Activated CD8-positive, alpha-beta memory T cell treated with anti-CD3 and anti-CD28 coated beads, Interleukin-2, amount 50 U/mL, for 1 hour (primary cell): ENCODE results near the gene CNGA2.
"Not testable (repeated sequence)": the region's sequence is repeated elsewhere in the genome, so short reads cannot be mapped to it uniquely, and the experiment has no call there.

ENCODE experiments used
- DNase-seq: peaks from one replicate; pipeline ENCODE4 v3.0.0-alpha.2; 2020; ENCODE audit errors: extremely low read depth

Gene CNGA2

DNA sequence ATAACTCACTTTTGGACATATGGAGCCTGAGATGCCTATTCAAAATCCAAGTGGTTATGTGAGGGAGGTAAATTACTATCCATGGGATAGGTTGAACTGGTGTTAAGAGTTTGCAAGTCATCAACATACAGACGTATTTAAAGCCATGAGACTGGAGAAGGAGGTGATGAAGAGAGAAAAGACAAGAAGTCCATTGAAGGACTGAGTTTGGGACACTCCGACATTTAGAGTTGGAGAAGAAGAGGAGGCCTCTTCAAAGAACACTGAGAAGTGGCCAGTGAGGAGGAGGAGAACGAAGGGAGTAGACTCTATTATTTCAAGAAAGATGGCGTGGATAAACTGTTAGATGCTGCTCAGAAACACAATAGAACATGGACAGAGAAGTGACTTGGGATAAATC, at the start of gene CNGA2:
CNGA2 (plus strand) TSS at position 301 of the 400 bp plus-strand sequence. CDS start 3,738 bp downstream, outside the sequence.
- DNase-seq: no peak

DNA sequence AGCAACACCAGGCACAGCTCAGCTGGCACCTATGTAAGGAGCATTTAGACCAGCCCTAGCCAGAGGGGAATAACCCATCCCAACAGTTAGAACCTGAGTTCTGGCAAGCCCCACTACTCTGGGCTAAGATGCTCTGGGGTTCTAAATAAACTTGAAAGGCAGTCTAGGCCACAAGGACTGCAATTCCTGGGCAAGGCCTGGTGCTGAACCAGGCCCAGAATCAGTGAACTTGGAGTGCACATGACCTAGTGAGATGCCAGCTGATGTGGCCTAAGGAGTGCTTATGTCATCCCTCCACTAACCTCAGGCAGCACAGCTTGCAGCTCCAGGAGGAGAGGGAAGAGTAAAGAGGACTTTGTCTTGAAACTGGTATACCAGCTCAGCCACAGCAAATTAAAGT, 46.9 kb upstream of the CNGA2 start:
- DNase-seq: no peak

DNA sequence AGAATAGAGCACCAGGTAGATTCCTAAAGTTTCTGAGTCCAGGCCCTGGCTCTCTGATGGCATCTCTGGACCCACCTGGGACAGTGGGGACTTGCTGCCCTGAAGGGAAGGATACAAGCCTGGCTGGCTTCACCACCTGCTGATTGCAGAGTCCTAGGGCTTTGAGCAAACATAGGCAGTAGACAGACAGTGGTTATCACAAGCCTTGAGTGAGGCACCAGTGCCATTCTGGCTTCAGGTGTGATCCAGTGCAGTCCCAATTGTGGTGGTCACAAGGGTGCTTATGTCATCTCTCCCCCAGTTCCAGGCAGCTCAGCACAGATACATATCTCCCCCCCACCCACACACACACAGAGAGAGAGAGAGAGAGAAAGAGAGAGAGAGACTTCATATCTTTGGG, 45.9 kb upstream of the CNGA2 start:
- DNase-seq: no peak

DNA sequence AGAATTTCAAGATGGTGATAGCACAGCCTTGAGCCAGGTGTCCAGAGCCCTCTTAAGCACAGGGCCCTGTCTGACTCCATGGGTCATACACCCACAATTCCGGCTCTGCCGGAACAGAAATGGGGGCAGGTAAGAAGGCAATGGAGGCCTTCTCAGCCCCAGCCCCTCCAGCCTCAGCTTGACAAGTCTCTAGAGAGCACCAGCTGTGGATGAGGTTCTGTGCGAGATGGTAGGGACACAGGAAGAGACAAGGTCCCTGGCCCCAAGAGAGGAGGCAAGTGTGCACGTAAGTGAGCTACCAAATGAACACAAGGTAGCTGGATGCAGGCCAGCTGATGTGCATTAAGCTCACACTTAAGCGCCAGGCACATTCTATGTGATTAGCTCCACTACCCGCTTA, 41.7 kb upstream of the CNGA2 start:
- no peak for DNase-seq

DNA sequence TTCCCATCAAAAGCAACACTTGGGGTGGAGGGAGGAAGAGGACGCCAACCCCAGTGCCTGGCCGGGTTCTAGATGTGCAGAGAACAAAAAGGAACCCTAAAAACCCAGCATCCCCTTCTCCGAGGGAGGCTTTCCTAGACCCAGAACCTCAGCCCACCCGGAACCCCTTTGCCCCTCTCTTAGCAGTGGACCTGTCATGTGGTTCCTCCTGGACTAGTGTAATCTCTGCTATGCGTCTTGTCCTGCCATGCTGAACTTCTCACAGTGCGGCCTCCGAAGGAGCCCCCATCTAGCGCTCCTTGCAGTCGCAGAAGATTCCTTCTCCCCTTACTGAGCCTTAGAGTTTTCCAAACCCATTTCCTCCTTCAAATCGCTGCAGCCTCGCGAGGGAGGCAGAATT, 40.4 kb upstream of the CNGA2 start:
- no peak for DNase-seq

DNA sequence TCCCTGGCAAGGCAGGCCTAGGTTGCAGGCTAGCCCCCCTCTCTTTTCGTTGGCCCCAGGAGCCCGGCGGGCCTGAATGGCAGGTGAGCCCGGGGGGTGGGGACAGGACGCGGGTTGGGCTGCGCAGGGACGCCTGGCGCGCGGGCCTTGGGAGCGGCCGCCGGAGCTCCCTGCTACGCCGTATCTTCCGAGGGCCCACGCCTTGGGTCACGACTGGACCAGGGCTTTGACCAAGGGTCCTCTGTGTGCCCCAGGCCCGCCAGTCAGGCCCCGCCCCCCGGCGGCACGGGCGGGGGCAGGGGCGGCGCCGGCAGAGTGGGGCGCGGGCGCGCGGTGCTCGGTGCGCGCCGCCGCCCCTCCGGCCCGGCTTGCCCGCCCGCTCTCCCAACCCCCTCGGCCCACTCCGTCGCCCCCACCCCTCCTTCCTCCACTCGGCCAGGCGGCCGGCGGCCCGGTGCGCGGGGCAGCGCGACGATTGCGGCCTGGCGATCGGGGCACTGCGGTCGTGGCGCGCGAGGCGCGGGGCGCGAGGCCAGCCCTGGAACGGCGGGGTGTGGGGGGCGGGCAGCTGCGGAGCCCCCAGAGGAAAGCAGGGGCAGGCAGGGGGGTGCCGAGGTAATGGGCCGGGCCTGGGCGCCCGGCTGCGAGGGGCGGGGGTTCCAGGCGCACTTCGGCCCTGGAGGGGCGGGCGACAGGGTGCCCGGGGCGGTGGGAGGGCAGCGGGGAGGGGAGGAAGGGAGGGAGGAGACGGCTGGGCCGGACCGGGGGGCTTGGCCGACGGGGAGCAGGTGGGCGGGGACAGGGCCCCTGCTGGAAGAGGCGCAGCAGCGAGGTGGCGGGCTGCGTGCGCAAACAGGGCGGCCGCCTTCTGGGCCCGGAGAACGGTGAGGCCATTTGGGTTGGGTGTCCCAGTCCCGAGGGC, 39.6 kb upstream of the CNGA2 start, which contains the start of gene PRRG3:
PRRG3 (plus strand) TSS at position 798 of the 922 bp plus-strand sequence. CDS start 3,357 bp downstream, outside the sequence.
- no peak for DNase-seq

DNA sequence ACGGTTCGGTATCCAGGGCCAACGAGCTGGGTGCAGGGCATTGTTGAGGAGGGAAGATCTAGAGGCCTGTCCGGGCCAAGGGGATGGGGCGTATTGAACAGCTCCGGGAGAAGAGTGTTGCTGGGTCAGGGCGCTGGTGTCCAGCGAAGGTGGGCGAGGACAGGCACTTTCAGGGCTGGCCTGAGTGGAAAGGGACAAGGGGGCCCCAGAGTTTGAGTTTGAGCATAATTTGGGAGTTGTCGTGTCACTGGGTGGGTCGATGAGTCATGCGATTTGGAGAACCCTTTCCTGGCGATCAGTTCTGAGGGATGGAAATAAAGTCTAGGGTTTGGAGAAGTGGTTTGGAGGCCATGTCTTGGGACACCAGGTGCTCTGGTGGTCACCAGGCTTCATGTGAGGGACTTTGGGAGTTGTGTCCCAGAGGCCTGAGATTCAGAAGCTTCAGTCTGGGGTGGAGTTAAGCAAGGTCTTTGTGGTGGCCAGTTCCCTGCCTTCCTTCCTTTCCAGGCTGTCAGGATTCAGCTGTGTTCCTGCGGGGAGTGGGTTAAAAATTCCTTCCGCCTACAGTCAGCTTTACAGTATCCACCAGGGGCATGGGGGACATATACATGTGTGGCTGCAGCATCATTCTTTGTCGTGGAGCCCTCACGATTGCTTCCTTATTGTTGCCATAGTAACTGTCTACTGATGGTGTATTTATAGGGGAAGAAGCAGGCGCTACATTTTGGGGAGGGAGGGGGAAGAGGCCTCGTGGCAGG, 38.8 kb upstream of the CNGA2 start:
- DNase-seq: no peak

DNA sequence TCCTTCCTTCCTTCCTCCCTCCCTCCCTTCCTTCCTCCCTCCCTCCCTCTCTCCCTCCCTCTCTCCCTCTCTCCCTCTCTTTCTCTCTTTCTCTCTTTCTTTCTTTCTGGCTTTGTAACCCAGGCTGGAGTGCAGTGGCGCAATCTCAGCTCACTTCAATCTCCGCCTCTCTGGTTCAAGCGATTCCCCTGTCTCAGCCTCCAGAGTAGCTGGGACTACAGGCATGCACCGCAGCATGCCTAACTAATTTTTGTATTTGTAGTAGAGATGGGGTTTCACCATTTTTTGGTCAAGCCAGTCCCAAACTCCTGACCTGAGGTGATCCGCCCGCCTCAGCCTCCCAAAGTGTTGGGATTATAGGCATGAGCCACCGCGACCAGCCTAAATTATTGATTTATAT, 37.5 kb upstream of the CNGA2 start:
- not testable (repeated sequence) for DNase-seq

DNA sequence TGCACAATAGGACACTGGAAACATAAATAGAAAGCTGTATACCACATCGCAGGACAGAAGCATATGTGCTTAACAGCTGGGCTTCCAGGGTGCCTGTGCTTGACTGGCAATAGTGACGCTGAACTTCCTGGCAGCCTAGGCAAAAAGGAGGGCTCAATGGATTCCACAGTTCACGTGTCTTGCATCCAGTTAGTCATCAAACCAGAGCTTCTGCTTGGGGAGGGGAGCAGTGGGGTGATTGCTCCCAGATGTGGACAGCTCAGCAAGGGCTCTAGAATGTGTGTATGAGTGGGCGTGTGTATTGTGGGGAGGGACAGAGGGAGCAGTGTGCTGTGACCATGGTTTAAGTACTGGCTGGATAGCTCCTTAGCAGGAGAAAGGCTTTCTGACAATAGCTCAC, 37.0 kb upstream of the CNGA2 start:
- no peak for DNase-seq

DNA sequence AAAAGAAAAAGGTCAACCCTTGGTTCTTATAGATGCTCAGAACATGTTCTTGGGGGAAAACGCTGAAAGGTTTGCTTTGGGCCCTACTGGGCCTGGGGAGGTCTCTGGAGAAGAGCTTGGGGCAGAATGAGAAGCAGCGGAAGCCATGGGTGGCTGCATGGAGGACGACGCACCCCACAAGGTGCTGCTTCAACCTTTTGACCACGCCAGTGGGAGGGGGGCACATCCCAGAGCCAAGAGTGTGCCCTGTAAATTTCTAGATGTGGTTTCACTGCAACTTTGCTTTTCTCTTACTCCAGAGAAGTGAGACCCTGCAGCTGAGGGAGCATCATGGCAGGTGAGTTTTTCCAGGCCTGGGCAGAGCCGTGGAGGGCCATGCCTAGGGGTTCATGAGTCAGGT, 36.1 kb upstream of the CNGA2 start:
- DNase-seq: no peak

DNA sequence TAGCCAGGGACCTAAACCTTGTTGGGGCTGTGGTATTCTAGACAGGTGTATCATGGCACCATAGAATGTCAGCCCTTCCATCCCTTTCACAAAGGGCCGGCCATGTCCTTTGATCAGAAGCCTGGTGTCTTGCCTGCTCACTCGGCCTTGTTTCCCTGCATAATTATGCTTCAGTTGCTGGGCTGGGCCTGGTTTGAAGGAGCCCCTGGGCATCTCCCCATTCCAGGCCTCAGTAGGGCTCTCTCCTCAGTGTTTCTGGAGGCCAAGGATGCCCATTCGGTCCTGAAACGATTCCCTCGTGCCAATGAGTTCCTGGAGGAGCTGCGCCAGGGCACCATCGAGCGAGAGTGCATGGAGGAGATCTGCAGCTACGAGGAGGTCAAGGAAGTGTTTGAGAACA, 34.8 kb upstream of the CNGA2 start:
- no peak for DNase-seq

DNA sequence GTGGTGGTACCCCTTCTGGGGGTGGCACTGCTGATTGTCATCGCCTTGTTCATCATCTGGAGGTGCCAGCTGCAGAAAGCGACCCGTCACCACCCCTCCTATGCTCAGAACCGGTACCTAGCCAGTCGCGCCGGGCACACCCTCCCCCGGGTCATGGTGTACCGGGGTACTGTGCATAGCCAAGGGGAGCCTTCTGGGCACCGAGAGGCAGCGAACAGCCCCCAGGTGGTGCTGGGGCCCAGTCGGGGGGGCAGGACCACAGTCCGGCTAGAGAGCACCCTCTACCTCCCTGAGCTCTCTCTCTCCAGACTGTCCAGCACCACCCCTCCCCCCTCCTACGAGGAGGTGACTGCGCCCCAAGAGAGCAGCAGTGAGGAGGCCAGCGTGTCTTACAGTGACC, 34.0 kb upstream of the CNGA2 start:
- DNase-seq: no peak

DNA sequence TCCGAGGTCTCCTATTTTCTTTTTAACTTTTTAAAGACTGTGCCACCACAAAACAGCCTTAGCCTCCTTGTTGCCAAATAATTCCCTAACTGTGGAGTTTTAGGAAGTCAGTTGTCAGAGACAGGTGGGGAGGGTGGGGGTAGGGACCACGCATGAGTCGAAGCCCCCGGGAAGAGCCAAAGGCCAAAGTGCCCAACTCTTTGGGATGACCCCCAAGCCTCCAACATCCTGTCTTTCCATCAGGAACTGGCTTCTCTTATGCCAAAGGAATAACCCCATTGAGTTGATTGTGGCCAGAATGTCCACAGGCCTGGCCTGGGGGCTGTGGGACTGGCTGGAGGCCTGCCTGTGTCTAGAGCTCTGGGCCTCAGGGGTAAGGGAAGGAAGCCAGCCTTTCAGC, 33.5 kb upstream of the CNGA2 start:
- no peak for DNase-seq

DNA sequence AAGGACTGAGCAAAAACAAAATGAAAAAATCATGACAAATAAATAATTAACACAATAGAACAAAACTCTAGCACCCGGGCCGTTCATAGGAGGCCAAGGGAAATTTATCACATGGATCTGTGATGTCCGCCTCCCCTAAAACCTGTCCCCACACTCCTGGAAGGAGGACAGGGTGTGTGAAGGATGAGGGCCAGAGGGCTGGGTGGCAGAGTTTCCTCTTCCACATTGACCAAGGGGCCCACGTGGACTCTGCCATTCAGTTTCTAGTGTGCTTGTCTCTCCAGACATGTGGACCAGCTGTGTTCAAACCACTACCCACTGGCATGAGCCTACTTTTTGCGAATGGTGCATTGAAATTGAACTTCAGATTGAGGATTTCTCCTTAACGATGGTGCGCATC, 33.0 kb upstream of the CNGA2 start:
- DNase-seq: no peak

DNA sequence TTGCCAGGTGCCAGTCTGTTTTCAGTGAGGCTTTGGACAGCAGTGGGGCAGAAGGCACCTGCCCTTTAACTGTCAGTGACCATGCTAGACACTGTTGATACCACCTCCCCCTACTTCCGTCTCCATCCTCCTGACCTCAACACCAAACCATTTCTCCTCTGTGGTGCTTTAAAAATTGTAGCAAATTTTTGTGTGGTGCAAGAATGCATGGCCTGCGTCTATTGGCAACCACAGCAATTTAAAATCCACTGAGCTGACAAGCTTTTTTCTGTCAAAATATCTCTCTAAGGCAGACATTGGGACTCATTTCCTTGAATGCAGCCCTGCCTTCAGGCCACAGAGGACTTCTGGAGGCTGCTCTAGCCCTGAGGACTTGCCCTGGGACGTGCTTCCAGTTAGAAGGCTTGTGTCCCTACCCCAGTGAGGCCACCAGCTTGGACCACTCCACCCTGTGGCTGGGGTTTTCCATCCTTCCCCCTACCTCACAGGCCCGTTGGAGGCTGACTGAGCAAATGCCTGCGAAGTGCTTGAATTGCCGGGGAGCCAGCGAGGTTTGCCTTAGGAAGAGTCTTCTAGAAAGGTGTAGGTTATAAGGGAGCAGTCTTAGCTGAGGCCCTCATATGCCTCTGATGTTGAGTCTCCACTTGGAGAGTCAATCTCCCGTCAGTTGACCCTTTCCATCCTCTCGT, 32.4 kb upstream of the CNGA2 start:
- no peak for DNase-seq

DNA sequence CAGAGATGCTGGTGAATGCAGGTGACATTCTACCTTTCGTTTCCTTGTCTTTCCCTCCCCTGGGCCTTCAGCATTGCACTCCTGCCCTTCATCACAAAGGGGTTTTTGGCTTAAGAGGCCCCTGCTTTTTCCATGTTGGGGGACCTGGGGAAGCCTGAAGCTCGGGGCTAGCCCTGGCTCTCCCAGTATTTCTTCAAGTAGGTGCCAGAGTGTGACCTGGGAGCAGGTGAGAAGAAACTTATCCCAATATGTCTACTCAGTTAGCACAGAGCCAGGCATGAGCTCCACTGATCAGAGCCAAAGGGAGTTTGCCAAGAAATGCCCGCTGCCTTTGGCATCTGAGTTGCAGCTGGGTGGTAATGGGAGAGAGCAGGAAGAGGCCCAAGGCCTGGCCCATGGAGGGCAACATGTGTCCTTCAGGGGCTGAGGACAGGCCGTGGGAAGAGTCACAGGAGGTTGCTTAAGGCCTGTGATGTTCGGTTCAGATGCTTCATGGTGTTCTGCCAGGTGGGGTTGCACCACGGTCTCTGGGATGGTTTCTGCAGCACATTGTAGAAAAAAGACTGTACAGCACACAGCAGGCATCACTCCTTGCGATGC, 31.7 kb upstream of the CNGA2 start:
- DNase-seq: no peak

DNA sequence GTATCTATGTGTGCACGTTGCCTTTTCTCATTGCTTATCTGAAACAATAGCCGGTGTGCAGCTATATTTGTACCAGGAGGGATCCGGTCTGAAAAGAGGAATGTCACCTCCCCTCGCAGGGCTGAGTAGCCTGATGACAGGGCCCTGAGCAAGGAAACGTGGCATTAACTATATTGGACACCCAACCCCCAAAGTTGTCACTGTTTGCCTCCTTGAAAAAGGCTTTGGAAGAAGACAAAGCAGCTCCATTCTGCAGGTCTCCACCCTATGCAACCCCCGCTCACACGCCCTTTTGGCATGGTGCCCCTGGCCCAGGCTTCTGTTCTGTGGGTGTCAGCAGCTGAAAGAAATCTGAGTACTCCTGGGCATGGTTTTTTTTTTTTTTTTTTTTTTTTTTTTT, 31.1 kb upstream of the CNGA2 start:
- no peak for DNase-seq

DNA sequence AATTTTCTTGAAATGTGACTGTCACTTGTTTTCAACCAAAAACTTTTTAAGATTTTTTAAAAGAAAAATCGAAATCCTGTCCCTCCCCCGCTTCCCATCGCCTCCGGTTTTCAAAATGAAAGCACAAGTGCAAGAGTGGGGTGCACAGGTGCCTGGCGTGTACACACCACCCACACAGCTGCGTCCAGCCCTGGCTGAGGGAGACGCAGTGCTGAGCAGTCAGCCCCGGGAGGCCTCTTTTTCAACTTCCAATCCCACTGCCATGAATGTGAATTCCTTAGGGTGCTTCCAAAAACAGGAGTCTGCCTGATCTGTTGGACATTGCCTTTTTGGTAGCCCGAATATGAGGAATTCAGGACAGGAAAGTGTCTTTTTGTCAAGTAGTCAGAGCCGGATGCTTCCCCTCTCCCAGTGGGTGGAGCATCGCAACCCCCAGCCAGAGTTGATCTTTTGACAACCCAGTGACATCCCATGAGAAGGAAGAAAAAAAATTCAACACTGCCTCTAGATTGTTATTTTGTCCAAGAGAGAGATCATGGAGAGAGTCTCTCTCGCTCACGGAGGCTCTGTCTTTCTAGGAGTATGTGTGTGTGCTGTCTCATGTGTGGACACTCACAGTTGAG, 30.4 kb upstream of the CNGA2 start:
- DNase-seq: no peak

DNA sequence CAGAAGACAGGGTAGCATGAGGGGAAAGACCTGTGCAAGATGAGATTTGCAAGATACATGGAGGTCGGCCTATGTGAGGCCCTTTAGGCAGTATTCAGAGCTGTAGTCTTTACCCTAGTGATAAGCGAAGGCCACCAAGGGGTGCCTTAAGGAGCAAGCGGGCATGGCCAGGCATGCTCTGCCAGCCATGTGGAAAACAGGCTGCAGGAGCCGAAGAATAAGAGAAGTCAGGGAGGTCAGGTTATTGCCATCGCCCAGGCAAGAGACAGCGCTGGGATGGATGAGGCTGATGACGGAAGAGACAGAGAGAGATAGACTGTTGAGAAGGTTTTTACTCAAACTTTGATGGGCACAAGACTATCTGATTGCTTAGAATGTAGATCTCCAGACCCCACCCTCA, 25.7 kb upstream of the CNGA2 start:
- no peak for DNase-seq

DNA sequence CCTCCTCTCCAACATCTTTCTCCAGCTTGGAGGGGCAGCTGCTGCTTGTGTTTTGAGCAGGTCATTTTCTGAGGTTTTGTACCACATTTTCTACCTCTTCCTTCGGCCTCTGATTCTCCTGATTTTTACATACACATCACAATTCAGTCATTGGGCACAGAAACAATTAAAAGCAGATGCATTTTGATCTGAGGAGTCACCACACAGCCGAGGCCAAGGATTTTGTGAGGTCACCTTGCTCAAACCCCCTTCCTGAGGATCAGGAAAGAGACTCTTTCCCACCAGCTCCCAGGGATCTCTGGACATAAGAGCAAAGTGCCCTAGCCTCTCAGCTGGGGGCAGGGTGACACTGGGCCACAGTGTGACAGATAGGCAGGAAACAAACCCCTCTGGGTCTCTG, 24.1 kb upstream of the CNGA2 start:
- no peak for DNase-seq

DNA sequence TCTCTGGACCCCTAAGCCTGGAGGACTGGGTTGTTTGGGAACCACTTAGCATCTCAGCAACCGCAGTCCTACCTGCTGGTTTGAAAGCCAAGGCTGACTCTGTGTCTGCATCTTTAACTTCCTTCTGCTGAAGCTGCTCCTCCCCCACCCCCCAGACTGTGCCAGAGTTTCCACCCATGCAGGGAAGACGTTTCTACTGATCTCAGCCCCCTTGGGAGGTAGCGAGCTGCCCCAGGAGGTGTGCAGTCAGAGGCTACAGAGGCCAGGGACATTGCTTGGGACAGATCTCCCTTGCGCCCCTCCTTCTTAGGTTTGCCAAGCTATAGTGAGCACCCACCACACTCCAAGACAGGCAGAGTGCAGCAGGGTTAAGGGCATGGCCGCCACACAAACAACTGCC, 23.4 kb upstream of the CNGA2 start:
- DNase-seq: no peak

DNA sequence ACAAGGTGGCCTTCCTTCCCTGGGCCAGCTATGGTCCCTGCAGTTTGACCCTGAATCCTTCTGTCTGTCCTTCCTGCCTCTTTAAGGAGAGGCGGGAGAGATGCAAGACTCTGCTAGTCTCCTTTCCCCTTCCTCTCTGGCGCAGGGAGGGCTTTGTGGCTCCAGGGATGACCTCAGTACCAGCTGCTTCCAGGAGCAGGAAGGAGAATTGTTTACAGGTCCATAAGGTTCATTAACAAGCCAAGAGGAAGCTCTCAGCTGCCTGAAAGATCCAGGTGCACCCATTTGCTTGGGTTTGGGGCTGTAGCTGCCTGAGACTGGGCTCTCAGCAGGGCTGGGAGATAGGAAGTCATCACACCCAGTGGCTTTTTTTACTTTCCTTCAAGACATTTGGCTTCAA, 22.8 kb upstream of the CNGA2 start:
- no peak for DNase-seq
